SK-N-SH treated with all-trans-retinoic acid at 6 μM for 48 hours (cell line): ENCODE measurements around the gene NKAIN1.

ENCODE experiments used
- ARNTL ChIP-seq: fragments of 450-650 bp; formaldehyde crosslinking; IDR thresholded peaks from 2 replicates; pipeline ENCODE4 v1.5.0; 2020; ENCODE audit warnings: low read depth, mild to moderate bottlenecking, moderate library complexity, borderline replicate concordance
- BACH2 ChIP-seq: fragments of 250-450 bp; sonication (Bioruptor Pico); IDR thresholded peaks from 2 replicates; pipeline ENCODE4 v1.9.0; 2021; ENCODE audit warnings: mild to moderate bottlenecking, borderline replicate concordance
- CREB5 ChIP-seq: fragments of 250-450 bp; sonication (Bioruptor Pico); IDR thresholded peaks from 2 replicates; pipeline ENCODE4 v1.5.1; 2020; ENCODE audit warnings: low read depth, mild to moderate bottlenecking, moderate library complexity
- CSDC2 ChIP-seq: fragments of 250-450 bp; sonication (Bioruptor Pico); IDR thresholded peaks from 2 replicates; pipeline ENCODE4 v1.5.0; 2020; ENCODE audit warnings: mild to moderate bottlenecking, moderate library complexity
- PATZ1 ChIP-seq: fragments of 250-450 bp; sonication (Bioruptor Pico); IDR thresholded peaks from 2 replicates; pipeline ENCODE4 v1.8.0; 2020; ENCODE audit warnings: mild to moderate bottlenecking, moderate library complexity, borderline replicate concordance
- RARB ChIP-seq: fragments of 250-450 bp; sonication (Bioruptor Pico); IDR thresholded peaks from 2 replicates; pipeline ENCODE4 v1.8.0; 2021; ENCODE audit warnings: mild to moderate bottlenecking, moderate library complexity
- TOX ChIP-seq: fragments of 250-450 bp; sonication (Bioruptor Pico); IDR thresholded peaks from 2 replicates; pipeline ENCODE4 v1.8.0; 2021; ENCODE audit warnings: mild to moderate bottlenecking, moderate library complexity, borderline replicate concordance
- ZFP3 ChIP-seq: fragments of 250-450 bp; sonication (Bioruptor Pico); IDR thresholded peaks from 2 replicates; pipeline ENCODE4 v1.5.0; 2020; ENCODE audit warnings: mild to moderate bottlenecking, moderate library complexity
- ZFP30 ChIP-seq: fragments of 450-650 bp; formaldehyde crosslinking; IDR thresholded peaks from 2 replicates; pipeline ENCODE4 v1.5.0; 2022; ENCODE audit warnings: mild to moderate bottlenecking, moderate library complexity
- ZNF565 ChIP-seq: fragments of 450-650 bp; formaldehyde crosslinking; conservative IDR thresholded peaks from 2 replicates; pipeline ENCODE4 v1.5.0; 2020; ENCODE audit warnings: low read depth, mild to moderate bottlenecking, moderate library complexity
- ZNF8 ChIP-seq: fragments of 450-650 bp; formaldehyde crosslinking; IDR thresholded peaks from 2 replicates; pipeline ENCODE4 v1.5.0; 2020; ENCODE audit warnings: mild to moderate bottlenecking, moderate library complexity

GRCh38 chr1:31289021-31289420 lies 49.3 kb upstream of the NKAIN1 start:
- no peak for TF ChIP-seq ZNF8 (CRISPR knock-in tag)
- TF ChIP-seq PATZ1 (CRISPR knock-in tag), result no peak
- no peak for TF ChIP-seq ARNTL (CRISPR knock-in tag)
- no peak for TF ChIP-seq RARB (CRISPR knock-in tag)
- TF ChIP-seq BACH2 (CRISPR knock-in tag), result no peak
- no peak for TF ChIP-seq CREB5 (CRISPR knock-in tag)
- TF ChIP-seq ZFP3 (CRISPR knock-in tag), result no peak
- no peak for TF ChIP-seq TOX (CRISPR knock-in tag)
- TF ChIP-seq CSDC2, result no peak
- no peak for TF ChIP-seq ZNF565 (CRISPR knock-in tag)
- TF ChIP-seq ZFP30 (CRISPR knock-in tag), result no peak
